K562 (cell line): ENCODE data around the gene TMEM86B. TPM values are rescaled to one million over a fixed set of nuclear protein-coding genes. Genes with fewer than 3 reads are reported as not detected.
A peak's percentile ranks its signal among the peaks of the same experiment; 100 is the strongest.

Experiments used
- CUX1 ChIP-seq: fragments of 200-800 bp; sonication (Bioruptor generic); IDR thresholded peaks from 2 replicates; pipeline ENCODE4 v1.6.1; 2016; ENCODE audit warnings: missing genetic modification characterization, missing compliant biosample characterization
- FOXP4 ChIP-seq: sonication (generic); formaldehyde crosslinking; IDR thresholded peaks from 2 replicates; pipeline ENCODE4 v1.8.0; 2022; ENCODE audit warnings: mild to moderate bottlenecking, missing genetic modification reagents, borderline replicate concordance
- HLTF ChIP-seq: fragments of 450-650 bp; IDR thresholded peaks from 2 replicates; pipeline ENCODE4 v1.6.1; 2016
- MTF1 ChIP-seq: fragments of 250-450 bp; sonication (Bioruptor Pico); IDR thresholded peaks from 2 replicates; pipeline ENCODE4 v1.9.0; 2021; ENCODE audit warnings: moderate library complexity, mild to moderate bottlenecking, inconsistent platforms, borderline replicate concordance
- NCOA2 ChIP-seq, 2 experiments: fragments of 450-650 bp; IDR thresholded peaks; 2 replicates each; pipeline ENCODE4 v1.6.1; 2018; ENCODE audit warnings: mild to moderate bottlenecking in 2 of 2, moderate library complexity in 1 of 2; ENCODE audit not compliant: partially characterized antibody in 2 of 2
- SREBF1 ChIP-seq: fragments of 150-350 bp; IDR thresholded peaks from 2 replicates; pipeline ENCODE4 v1.6.1; 2014; ENCODE audit warnings: antibody characterized with exemption, low read depth, low read length, borderline replicate concordance
- TEAD1 ChIP-seq, 2 experiments: fragments of 450-650 bp in 1 of 2; sonication (generic) in 1 of 2; formaldehyde crosslinking; IDR thresholded peaks; 2 replicates each; pipeline versions ENCODE4 v1.4.0 to v1.8.0; 2020 to 2022; ENCODE audit warnings: mild to moderate bottlenecking in 2 of 2, missing genetic modification reagents in 1 of 2
- TRIM24 ChIP-seq, 2 experiments: fragments of 450-650 bp; IDR thresholded peaks; 2 replicates each; pipeline ENCODE4 v1.6.1; 2016
- ZNF175 ChIP-seq: fragments of 200-800 bp; sonication (Bioruptor generic); IDR thresholded peaks from 2 replicates; pipeline ENCODE4 v1.6.1; 2016; ENCODE audit warnings: low read depth, mild to moderate bottlenecking, missing genetic modification characterization, missing compliant biosample characterization
- ZSCAN29 ChIP-seq: fragments of 450-650 bp; IDR thresholded peaks from 2 replicates; pipeline ENCODE4 v1.6.1; 2017
- polyA plus RNA-seq, 8 experiments: library from polyadenylated mRNA; depleted of rRNA in 4 of 8; stranded (reverse) in 5 of 8; unstranded in 3 of 8; fragments of >200 nt; fragmentation: Nextera tagmentation in 2 of 8; fragmentation: Illumina TruSeq in 1 of 8; extraction: Ambion mirVana in 2 of 8; extraction: Trizol in 1 of 8; gene quantifications; 2 replicates each; pipeline versions ENCODE4 v1.2.1 to v1.2.3, GENCODE V29; 2011 to 2014; ENCODE audit warnings: inconsistent platforms in 1 of 8, missing spikeins in 1 of 8
- total RNA-seq, 7 experiments: library from RNA; depleted of rRNA in 6 of 7; stranded (reverse); fragments of >200 nt in 6 of 7; fragmentation: Illumina TruSeq in 2 of 7; extraction: Trizol in 2 of 7; gene quantifications; 2 replicates each; pipeline versions ENCODE4 v1.2.1 to v1.2.3, GENCODE V29; 2011 to 2021; ENCODE audit warnings: low replicate concordance in 1 of 7
- TF ChIP-seq, protein P1 (sequence below): fragments of 450-650 bp; formaldehyde crosslinking; IDR thresholded peaks from 2 replicates; pipeline ENCODE4 v1.4.0; 2020; ENCODE audit warnings: mild to moderate bottlenecking, moderate library complexity
- TF ChIP-seq, protein P2 (sequence below): sonication (generic); formaldehyde crosslinking; IDR thresholded peaks from 2 replicates; pipeline ENCODE4 v1.8.0; 2023; ENCODE audit warnings: mild to moderate bottlenecking, missing genetic modification reagents
- TF ChIP-seq, protein P3 (sequence below): fragments of 450-650 bp; IDR thresholded peaks from 2 replicates; pipeline ENCODE4 v1.7.1; 2018; ENCODE audit warnings: mild to moderate bottlenecking, low read depth; ENCODE audit not compliant: partially characterized antibody

Gene TMEM86B
- total and polyA plus RNA-seq, 9 of the 15 experiments (the other 6 are each of a cell fraction or from before 2014, with no cell fraction given): 0.28 to 7.9 (median 2.1) TPM

DNA sequence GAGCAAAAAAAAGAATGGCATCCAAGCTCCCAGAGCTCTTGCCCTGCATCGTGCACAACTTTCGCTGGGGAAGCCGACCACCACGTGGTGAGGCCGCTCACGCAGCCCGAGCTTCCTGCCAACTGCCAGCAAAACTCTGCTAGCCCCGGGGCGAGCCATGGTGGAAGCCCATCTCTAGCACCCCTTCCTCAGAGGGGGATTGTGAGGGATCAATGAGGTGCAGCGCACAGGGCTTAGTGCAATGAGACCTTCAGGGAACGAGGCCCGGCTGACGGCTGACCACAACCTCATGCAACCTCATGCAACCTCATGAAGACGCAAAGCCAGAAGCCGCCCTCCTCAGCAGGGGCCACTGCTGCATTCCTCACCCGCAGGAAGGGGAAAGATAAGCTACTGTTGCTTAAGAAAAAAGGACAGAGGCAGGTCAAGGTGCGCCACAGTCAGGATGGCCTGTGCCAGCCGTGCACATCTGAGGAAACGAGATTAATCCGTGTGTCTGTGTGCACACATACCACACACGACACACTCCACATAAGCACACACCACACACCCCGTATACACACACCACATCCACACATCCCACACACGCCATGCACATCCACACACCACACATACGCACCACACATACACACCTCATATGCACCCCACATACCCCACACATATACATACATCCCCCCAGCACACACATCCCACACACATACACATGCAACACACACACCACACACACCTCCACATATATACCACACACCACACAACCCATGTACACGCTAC is 41.8 kb upstream of the TMEM86B start (continued):
- TF ChIP-seq CUX1 (CRISPR knock-in tag) (no peak), TRIM24 (IDR thresholded peaks at IDR 0.05) (peak; percentile 83 to 89; a peak in 3 of 4 replicates), MTF1 (CRISPR knock-in tag) (no peak), HLTF (0 out of 2 replicates have a peak, but pooled peaks have one; percentile 18), ZNF175 (CRISPR knock-in tag) (peak; percentile 89), ZSCAN29 (no peak), NCOA2 (IDR thresholded peaks at IDR 0.05; ENCODE audit: partially characterized antibody in 2 of 2) (no peak), FOXP4 (CRISPR knock-in tag) (no peak), SREBF1 (no peak), TEAD1 (CRISPR knock-in tag; IDR thresholded peaks at IDR 0.05) (peak; percentile 8 to 97; a peak in 2 of 4 replicates)
- TF ChIP-seq, protein P1, sequence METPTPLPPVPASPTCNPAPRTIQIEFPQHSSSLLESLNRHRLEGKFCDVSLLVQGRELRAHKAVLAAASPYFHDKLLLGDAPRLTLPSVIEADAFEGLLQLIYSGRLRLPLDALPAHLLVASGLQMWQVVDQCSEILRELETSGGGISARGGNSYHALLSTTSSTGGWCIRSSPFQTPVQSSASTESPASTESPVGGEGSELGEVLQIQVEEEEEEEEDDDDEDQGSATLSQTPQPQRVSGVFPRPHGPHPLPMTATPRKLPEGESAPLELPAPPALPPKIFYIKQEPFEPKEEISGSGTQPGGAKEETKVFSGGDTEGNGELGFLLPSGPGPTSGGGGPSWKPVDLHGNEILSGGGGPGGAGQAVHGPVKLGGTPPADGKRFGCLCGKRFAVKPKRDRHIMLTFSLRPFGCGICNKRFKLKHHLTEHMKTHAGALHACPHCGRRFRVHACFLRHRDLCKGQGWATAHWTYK (CRISPR knock-in tag): 0 out of 2 replicates have a peak, but pooled peaks have one; percentile 39
- TF ChIP-seq, protein P2, sequence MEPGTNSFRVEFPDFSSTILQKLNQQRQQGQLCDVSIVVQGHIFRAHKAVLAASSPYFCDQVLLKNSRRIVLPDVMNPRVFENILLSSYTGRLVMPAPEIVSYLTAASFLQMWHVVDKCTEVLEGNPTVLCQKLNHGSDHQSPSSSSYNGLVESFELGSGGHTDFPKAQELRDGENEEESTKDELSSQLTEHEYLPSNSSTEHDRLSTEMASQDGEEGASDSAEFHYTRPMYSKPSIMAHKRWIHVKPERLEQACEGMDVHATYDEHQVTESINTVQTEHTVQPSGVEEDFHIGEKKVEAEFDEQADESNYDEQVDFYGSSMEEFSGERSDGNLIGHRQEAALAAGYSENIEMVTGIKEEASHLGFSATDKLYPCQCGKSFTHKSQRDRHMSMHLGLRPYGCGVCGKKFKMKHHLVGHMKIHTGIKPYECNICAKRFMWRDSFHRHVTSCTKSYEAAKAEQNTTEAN (CRISPR knock-in tag): no peak
- TF ChIP-seq, protein P3, sequence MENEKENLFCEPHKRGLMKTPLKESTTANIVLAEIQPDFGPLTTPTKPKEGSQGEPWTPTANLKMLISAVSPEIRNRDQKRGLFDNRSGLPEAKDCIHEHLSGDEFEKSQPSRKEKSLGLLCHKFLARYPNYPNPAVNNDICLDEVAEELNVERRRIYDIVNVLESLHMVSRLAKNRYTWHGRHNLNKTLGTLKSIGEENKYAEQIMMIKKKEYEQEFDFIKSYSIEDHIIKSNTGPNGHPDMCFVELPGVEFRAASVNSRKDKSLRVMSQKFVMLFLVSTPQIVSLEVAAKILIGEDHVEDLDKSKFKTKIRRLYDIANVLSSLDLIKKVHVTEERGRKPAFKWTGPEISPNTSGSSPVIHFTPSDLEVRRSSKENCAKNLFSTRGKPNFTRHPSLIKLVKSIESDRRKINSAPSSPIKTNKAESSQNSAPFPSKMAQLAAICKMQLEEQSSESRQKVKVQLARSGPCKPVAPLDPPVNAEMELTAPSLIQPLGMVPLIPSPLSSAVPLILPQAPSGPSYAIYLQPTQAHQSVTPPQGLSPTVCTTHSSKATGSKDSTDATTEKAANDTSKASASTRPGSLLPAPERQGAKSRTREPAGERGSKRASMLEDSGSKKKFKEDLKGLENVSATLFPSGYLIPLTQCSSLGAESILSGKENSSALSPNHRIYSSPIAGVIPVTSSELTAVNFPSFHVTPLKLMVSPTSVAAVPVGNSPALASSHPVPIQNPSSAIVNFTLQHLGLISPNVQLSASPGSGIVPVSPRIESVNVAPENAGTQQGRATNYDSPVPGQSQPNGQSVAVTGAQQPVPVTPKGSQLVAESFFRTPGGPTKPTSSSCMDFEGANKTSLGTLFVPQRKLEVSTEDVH: no peak
